C4-2B (cell line): Measurements from ENCODE around the gene GRIA1.

Source experiments
- ZFX ChIP-seq: fragments of 450-650 bp; IDR thresholded peaks from 2 replicates; pipeline ENCODE4 v1.6.1; 2017
- TF ChIP-seq, protein P1 (sequence below): fragments of 450-650 bp; conservative IDR thresholded peaks from 2 replicates; pipeline ENCODE4 v1.5.1; 2017; ENCODE audit warnings: mild to moderate bottlenecking

DNA sequence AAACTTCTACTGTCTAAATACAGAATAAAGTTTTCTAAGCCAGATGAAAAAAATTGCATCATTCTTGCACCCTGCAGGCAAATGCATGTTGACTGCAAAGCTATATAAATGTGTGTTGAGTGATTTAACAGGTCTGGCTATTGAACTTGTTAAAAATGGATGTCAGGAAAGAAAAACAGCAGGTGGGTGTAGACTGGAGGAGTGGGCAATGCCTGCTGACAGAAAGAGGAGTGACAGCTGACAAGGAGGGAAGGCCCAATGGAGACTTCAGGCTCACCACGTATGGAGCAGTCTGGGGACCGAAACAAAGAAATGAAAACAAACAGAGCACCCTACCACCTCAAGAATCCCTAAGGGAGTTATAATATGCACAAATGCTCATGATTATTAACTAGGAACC, 127.8 kb downstream of the GRIA1 start:
- TF ChIP-seq, protein P1, sequence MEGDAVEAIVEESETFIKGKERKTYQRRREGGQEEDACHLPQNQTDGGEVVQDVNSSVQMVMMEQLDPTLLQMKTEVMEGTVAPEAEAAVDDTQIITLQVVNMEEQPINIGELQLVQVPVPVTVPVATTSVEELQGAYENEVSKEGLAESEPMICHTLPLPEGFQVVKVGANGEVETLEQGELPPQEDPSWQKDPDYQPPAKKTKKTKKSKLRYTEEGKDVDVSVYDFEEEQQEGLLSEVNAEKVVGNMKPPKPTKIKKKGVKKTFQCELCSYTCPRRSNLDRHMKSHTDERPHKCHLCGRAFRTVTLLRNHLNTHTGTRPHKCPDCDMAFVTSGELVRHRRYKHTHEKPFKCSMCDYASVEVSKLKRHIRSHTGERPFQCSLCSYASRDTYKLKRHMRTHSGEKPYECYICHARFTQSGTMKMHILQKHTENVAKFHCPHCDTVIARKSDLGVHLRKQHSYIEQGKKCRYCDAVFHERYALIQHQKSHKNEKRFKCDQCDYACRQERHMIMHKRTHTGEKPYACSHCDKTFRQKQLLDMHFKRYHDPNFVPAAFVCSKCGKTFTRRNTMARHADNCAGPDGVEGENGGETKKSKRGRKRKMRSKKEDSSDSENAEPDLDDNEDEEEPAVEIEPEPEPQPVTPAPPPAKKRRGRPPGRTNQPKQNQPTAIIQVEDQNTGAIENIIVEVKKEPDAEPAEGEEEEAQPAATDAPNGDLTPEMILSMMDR, result no peak
- no peak for TF ChIP-seq ZFX
